Limb (tissue), 2 donors: ENCODE data around the gene ZNF514.

Source experiments
- DNase-seq, 2 donors: peaks; one replicate each; pipeline ENCODE4 v3.0.0-alpha.2; 2016; ENCODE audit errors: extremely low spot score in 2 of 2

Gene ZNF514

GRCh38 chr2:95159690-95160449 lies at the start of gene ZNF514:
ZNF514 (minus strand) TSS chr2:95159848; CDS start chr2:95153253, 6,595 bp downstream.
- peak; percentile 61 to 77 for DNase-seq

- DNase-seq, result no peak
Observed at GRCh38 chr2:95208106-95208505, 48.5 kb upstream of the ZNF514 start.

GRCh38 chr2:95207111-95207961 lies 47.7 kb upstream of the ZNF514 start, which contains the start of gene ZNF892:
ZNF892 (plus strand) TSS chr2:95207521; CDS start chr2:95207816, 295 bp downstream.
- DNase-seq, result peak; percentile 90 to 94

GRCh38 chr2:95206096-95206495 lies 46.4 kb upstream of the ZNF514 start:
- DNase-seq, result no peak

- DNase-seq, result no peak
Observed at GRCh38 chr2:95204396-95204795, 44.7 kb upstream of the ZNF514 start.

GRCh38 chr2:95203911-95204310 lies 44.3 kb upstream of the ZNF514 start:
- DNase-seq, result no peak

- DNase-seq, result peak in 1 of 2 donors; percentile 50
Observed at GRCh38 chr2:95192956-95193355, 33.3 kb upstream of the ZNF514 start.

GRCh38 chr2:95185973-95186372 lies 26.3 kb upstream of the ZNF514 start:
- DNase-seq, result no peak

- no peak for DNase-seq
Observed at GRCh38 chr2:95185197-95185596, 25.5 kb upstream of the ZNF514 start.

- no peak for DNase-seq
Observed at GRCh38 chr2:95181774-95182173, 22.1 kb upstream of the ZNF514 start.

GRCh38 chr2:95179451-95179850 lies 19.8 kb upstream of the ZNF514 start:
- DNase-seq, result no peak

- no peak for DNase-seq
Observed at GRCh38 chr2:95174031-95174542, 14.4 kb upstream of the ZNF514 start.

GRCh38 chr2:95171902-95172301 lies 12.3 kb upstream of the ZNF514 start:
- DNase-seq, result no peak

- DNase-seq, result no peak
Observed at GRCh38 chr2:95166065-95166763, 6.6 kb upstream of the ZNF514 start.

GRCh38 chr2:95165371-95166064 lies 5.9 kb upstream of the ZNF514 start, which contains the start of gene ZNF2:
ZNF2 (plus strand) TSS chr2:95165809; CDS start chr2:95176227, 10,418 bp downstream.
- DNase-seq, result peak; percentile 97 to 98

- no peak for DNase-seq
Observed at GRCh38 chr2:95165030-95165370, 5.4 kb upstream of the ZNF514 start.

GRCh38 chr2:95158891-95159619 lies 593 bp downstream of the ZNF514 start:
- peak; percentile 13 to 73 for DNase-seq

GRCh38 chr2:95158441-95158840 lies 1.2 kb downstream of the ZNF514 start:
- peak in 1 of 2 donors; percentile 32 for DNase-seq

GRCh38 chr2:95149397-95149984 lies 10.2 kb downstream of the ZNF514 start:
- no peak for DNase-seq

GRCh38 chr2:95143838-95144237 lies 15.8 kb downstream of the ZNF514 start:
- DNase-seq, result no peak
